OCI-LY7 (cell line): ENCODE results near the gene IFNA2. TPM values are rescaled to one million over a fixed set of nuclear protein-coding genes. Genes with fewer than 3 reads are reported as not detected.
A peak's percentile ranks its signal among the peaks of the same experiment; 100 is the strongest.
"Not testable (repeated sequence)": the region's sequence is repeated elsewhere in the genome, so short reads cannot be mapped to it uniquely, and the experiment has no call there.

ENCODE experiments used
- BruUV-seq: library from RNA; stranded (reverse); fragments of 400-500 nt; replicated peaks from 2 replicates; lab custom pipeline; 2021; lab: Mats Ljungman, UMichigan
- CTCF ChIA-PET: fragments of 300-600 bp; sonication (Branson Sonifier 250); formaldehyde crosslinking; loops from one replicate; lab custom pipeline; 2022; ENCODE audit warnings: antibody characterized with exemption; ENCODE audit not compliant: unreplicated experiment; lab: Charles Lee
- POLR2A ChIA-PET: fragments of 300-600 bp; sonication (Branson Sonifier 250); formaldehyde crosslinking; loops from one replicate; lab custom pipeline; 2022; ENCODE audit warnings: antibody characterized with exemption; lab: Charles Lee
- DNase-seq: peaks from one replicate; pipeline ENCODE4 v3.0.0-alpha.2; 2015; ENCODE audit warnings: low spot score
- H2AFZ ChIP-seq: fragments of 200-600 bp; sonication (generic), shearing (Covaris generic); 2 replicates; pipeline ENCODE4 v1.6.1; 2014; ENCODE audit warnings: mild to moderate bottlenecking, antibody characterized with exemption, low read length, moderate library complexity
- H3K27ac ChIP-seq: fragments of 200-600 bp; sonication (generic); 2 replicates; pipeline ENCODE4 v1.5.1; 2014; ENCODE audit warnings: mixed run types, low read depth, mild to moderate bottlenecking, moderate library complexity, low read length, inconsistent platforms; ENCODE audit not compliant: poor library complexity, severe bottlenecking
- H3K36me3 ChIP-seq: fragments of 200-600 bp; sonication (generic); 2 replicates; pipeline ENCODE4 v1.6.1; 2014; ENCODE audit warnings: mild to moderate bottlenecking, antibody characterized with exemption, low read length, moderate library complexity, mixed read lengths; ENCODE audit not compliant: insufficient read depth
- H3K4me1 ChIP-seq: fragments of 200-600 bp; sonication (generic); 2 replicates; pipeline ENCODE4 v1.5.1; 2014; ENCODE audit warnings: mild to moderate bottlenecking, low read length; ENCODE audit not compliant: insufficient read depth, poor library complexity, severe bottlenecking
- H3K4me2 ChIP-seq: fragments of 200-600 bp; sonication (generic); 2 replicates; pipeline ENCODE4 v1.6.1; 2014; ENCODE audit warnings: mild to moderate bottlenecking, low read length
- H3K4me3 ChIP-seq: fragments of 200-600 bp; sonication (generic); 2 replicates; pipeline ENCODE4 v1.5.1; 2014; ENCODE audit warnings: mild to moderate bottlenecking, low read depth, low read length; ENCODE audit not compliant: poor library complexity, severe bottlenecking
- H3K79me2 ChIP-seq: fragments of 200-600 bp; sonication (generic); 2 replicates; pipeline ENCODE4 v1.6.1; 2016; ENCODE audit warnings: low read depth, mild to moderate bottlenecking, low read length, moderate library complexity, mixed read lengths; ENCODE audit not compliant: insufficient read depth
- H3K9me2 ChIP-seq: fragments of 200-600 bp; sonication (generic); 2 replicates; pipeline ENCODE4 v1.6.1; 2016; ENCODE audit warnings: mild to moderate bottlenecking, low read length, mixed read lengths; ENCODE audit not compliant: insufficient read depth
- H3K9me3 ChIP-seq: fragments of 200-600 bp; sonication (generic); 2 replicates; pipeline ENCODE4 v1.6.1; 2014; ENCODE audit warnings: mild to moderate bottlenecking, mixed run types, low read length, mixed read lengths
- H4K20me1 ChIP-seq: fragments of 200-600 bp; sonication (generic); 2 replicates; pipeline ENCODE4 v1.6.1; 2014; ENCODE audit warnings: mild to moderate bottlenecking, antibody characterized with exemption, low read length, moderate library complexity, mixed read lengths; ENCODE audit not compliant: insufficient read depth
- EZH2phosphoT487 ChIP-seq: fragments of 200-600 bp; sonication (generic); IDR thresholded peaks from 2 replicates; pipeline ENCODE4 v1.6.1; 2018; ENCODE audit warnings: low read depth, borderline replicate concordance, mild to moderate bottlenecking, mixed run types, antibody characterized with exemption, low read length, moderate library complexity, mixed read lengths
- intact Hi-C: fragments of 100-400 bp; cut with micrococcal nuclease; formaldehyde crosslinking; loops from one replicate; pipeline ENCODE4 v1.10.0; 2022; ENCODE audit not compliant: unreplicated experiment
- total RNA-seq, 2 experiments: library from RNA; depleted of rRNA in 1 of 2; stranded (reverse); fragments of >200 nt in 1 of 2; shearing (Covaris generic) in 1 of 2; gene quantifications; 2 replicates each; pipeline ENCODE4 v1.2.3, GENCODE V29; 2014 to 2022
- TF ChIP-seq, protein P1 (sequence below): fragments of 200-600 bp; sonication (generic); conservative IDR thresholded peaks from 2 replicates; pipeline ENCODE4 v1.5.1; 2014; ENCODE audit warnings: mild to moderate bottlenecking, antibody characterized with exemption, low read length, moderate library complexity, mixed read lengths

The IFNA2 gene
- total RNA-seq, 2 experiments from 2014 or later, result not detected

DNA sequence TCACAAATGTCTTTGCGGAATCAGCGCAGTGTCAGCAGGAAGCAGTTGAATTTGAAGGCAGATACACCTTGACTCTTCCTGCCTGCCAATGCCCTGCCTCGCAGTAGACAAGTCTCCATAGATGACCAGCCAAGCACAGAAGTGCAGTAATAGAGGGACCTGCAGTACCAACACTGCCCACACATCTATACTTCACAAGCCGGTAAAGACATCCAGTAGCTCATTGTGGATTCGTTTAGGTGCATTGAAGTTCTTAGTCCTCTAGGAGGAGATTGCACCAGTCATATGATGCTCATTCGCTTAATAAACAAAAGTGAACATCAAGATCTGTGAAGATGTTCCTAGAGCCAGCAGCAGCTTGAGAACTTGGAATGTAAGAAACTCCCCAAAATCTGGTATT, 7.1 kb upstream of the IFNA2 start:
- CTCF ChIA-PET, result no interaction called here
- no peak for TF ChIP-seq EZH2phosphoT487
- TF ChIP-seq, protein P1, sequence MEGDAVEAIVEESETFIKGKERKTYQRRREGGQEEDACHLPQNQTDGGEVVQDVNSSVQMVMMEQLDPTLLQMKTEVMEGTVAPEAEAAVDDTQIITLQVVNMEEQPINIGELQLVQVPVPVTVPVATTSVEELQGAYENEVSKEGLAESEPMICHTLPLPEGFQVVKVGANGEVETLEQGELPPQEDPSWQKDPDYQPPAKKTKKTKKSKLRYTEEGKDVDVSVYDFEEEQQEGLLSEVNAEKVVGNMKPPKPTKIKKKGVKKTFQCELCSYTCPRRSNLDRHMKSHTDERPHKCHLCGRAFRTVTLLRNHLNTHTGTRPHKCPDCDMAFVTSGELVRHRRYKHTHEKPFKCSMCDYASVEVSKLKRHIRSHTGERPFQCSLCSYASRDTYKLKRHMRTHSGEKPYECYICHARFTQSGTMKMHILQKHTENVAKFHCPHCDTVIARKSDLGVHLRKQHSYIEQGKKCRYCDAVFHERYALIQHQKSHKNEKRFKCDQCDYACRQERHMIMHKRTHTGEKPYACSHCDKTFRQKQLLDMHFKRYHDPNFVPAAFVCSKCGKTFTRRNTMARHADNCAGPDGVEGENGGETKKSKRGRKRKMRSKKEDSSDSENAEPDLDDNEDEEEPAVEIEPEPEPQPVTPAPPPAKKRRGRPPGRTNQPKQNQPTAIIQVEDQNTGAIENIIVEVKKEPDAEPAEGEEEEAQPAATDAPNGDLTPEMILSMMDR, result peak; percentile 57
- H2AFZ ChIP-seq, result no peak overlapping the region
- intact Hi-C loops, result no loop called here
- no peak overlapping the region for H3K4me3 ChIP-seq
- no peaks in the 10 kb centered on the region for H3K4me1 ChIP-seq
- no peaks in the 10 kb centered on the region for H4K20me1 ChIP-seq
- POLR2A ChIA-PET, result interaction anchor here (1.6 kb wide), 1 partner anchor 66 kb away, joined by 3 read pairs; no protein-coding TSS in a partner anchor
- no peaks in the 10 kb centered on the region for H3K36me3 ChIP-seq
- no peaks in the 10 kb centered on the region for H3K79me2 ChIP-seq
- H3K9me3 ChIP-seq, result no peaks in the 10 kb centered on the region
- DNase-seq, result peak; percentile 45
- no TSS peak for BruUV-seq
- no peak overlapping the region for H3K27ac ChIP-seq
- no peak overlapping the region for H3K4me2 ChIP-seq
- H3K9me2 ChIP-seq, result no peaks in the 10 kb centered on the region

DNA sequence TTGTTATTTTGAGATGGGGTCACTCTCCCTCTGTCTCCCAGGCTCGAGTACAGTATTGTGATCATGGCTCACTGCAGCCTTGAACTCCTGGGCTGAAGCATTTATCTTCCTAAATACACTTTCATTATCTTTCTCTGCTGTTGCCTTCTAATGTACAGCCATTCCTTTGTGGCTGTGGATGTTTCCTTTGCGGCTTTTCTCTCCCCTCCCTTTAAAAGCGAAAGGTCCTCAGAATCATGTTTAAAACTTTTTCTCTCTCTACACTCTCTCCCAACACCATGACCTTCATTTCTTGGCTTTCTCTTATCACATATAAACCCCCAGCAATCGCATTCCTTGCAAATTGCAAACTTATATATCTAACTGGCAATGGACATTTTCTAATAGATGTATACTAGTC, 1.6 kb downstream of the IFNA2 start:
- TF ChIP-seq, protein P1, result no peak
- no peak for TF ChIP-seq EZH2phosphoT487
- no peak overlapping the region for H3K4me3 ChIP-seq
- no peaks in the 10 kb centered on the region for H3K4me1 ChIP-seq
- no peaks in the 10 kb centered on the region for H3K9me2 ChIP-seq
- H3K36me3 ChIP-seq, result no peaks in the 10 kb centered on the region
- H3K27ac ChIP-seq, result no peak overlapping the region
- intact Hi-C loops, result no loop called here
- ChIA-PET POLR2A (no interaction called here), CTCF (no interaction called here)
- no TSS peak for BruUV-seq
- H3K79me2 ChIP-seq, result no peaks in the 10 kb centered on the region
- H4K20me1 ChIP-seq, result peaks cover 3% of the 10 kb centered on the region; the same call in 1 of the 2 replicates
- no peak overlapping the region for H3K4me2 ChIP-seq
- no peaks in the 10 kb centered on the region for H3K9me3 ChIP-seq
- H2AFZ ChIP-seq, result no peak overlapping the region
- no peak for DNase-seq

DNA sequence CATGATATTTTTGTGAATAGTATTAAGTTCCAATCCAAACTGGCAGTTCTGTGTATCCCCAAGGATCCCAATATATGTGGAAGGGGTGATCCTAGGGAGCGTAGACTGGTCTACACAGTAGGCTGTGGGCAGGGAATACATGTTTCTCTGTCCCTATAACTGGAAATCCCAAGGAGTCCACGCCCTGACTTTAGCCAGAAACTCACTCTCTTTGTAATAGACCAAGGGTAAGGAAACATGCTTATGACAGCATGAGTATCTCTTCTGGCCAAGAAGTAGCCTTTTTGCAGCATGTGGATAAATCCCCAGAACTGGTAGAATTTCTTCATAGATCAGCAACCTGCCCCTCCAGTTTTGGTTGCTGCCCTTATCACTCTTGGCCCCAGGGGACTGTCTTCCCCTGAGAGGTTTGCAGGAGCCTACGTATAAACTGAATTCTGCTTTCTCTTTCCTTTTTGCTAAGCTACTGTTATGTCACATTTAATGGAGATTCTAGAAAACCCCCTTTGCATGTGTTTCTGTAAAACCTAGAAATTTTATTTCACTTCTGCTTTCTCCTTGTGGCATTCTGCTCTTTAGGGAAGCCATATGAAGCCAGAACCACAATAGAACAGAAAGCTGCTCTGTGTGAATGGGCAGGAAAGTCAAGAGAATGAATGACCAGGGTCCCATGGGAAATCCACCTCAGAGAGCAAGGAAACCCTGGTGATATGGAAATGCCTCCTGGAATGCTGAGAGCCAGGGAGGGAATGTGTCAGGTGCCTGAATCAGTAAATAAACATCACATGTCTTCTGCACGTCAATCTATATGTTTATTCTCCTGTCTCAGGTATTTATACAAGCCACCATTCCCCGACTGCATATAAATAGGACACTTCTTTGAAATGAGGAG, 3.5 kb downstream of the IFNA2 start:
- H3K27ac ChIP-seq, result no peak overlapping the region
- no peaks in the 10 kb centered on the region for H3K4me1 ChIP-seq
- no peaks in the 10 kb centered on the region for H3K9me3 ChIP-seq
- ChIA-PET POLR2A (no interaction called here), CTCF (no interaction called here)
- H3K79me2 ChIP-seq, result no peaks in the 10 kb centered on the region
- H2AFZ ChIP-seq, result no peak overlapping the region
- TF ChIP-seq EZH2phosphoT487, result no peak
- TF ChIP-seq, protein P1, result no peak
- BruUV-seq, result no TSS peak
- H3K36me3 ChIP-seq, result no peaks in the 10 kb centered on the region
- H3K4me2 ChIP-seq, result no peak overlapping the region
- H3K4me3 ChIP-seq, result no peak overlapping the region
- peaks cover 3% of the 10 kb centered on the region; the same call in 1 of the 2 replicates for H4K20me1 ChIP-seq
- intact Hi-C loops, result no loop called here
- DNase-seq, result peak; percentile 37
- H3K9me2 ChIP-seq, result no peaks in the 10 kb centered on the region

DNA sequence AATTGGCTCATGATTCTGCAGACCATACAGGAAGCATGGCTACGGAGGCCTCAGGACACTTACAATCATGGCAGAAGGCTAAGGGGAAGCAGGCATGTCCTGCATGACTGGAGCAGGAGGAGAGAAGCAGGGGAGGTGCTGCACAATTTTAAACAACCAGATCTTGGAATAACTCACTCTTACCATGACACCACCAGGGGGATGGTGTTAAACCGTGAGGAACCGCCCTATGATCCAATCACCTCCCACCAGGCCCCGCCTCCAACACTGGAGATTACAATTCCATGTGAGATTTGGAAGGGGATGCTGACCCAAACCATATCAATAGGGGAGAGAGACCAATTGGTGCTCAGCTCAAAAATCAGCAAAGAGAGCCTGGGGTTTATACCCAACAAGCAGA, 13.7 kb downstream of the IFNA2 start:
- BruUV-seq, POLR2A ChIA-PET, CTCF ChIA-PET, H3K9me3 ChIP-seq, H3K4me3 ChIP-seq, H3K9me2 ChIP-seq, intact Hi-C loops, H4K20me1 ChIP-seq, H2AFZ ChIP-seq, H3K27ac ChIP-seq, H3K4me1 ChIP-seq, H3K36me3 ChIP-seq, H3K79me2 ChIP-seq, DNase-seq, H3K4me2 ChIP-seq: not testable (repeated sequence)
